GM23338 (cell line): ENCODE results near the gene GRM8. TPM values are rescaled to one million over a fixed set of nuclear protein-coding genes. Genes with fewer than 3 reads are reported as not detected.

ENCODE experiments used
- ATAC-seq: fragments of 200-7000 bp; cut with Tn5 transposase; 3 replicates; pipeline ENCODE4 v1.9.1; 2020
- DNase-seq: peaks from one replicate; pipeline ENCODE4 v3.0.0-alpha.2; 2015; ENCODE audit warnings: low spot score
- H2AFZ ChIP-seq: fragments of 200-600 bp; sonication (generic); 2 replicates; pipeline ENCODE4 v1.8.0; 2016; ENCODE audit warnings: antibody characterized with exemption, mild to moderate bottlenecking, moderate library complexity
- H3F3A ChIP-seq: fragments of 200-600 bp; sonication (generic); replicated peaks from 2 replicates; pipeline ENCODE4 v1.8.0; 2017; ENCODE audit warnings: antibody characterized with exemption, mixed run types, low read depth
- H3K27ac ChIP-seq: fragments of 200-600 bp; sonication (generic); 2 replicates; pipeline ENCODE4 v1.6.1; 2016; ENCODE audit warnings: low read depth
- H3K27me3 ChIP-seq: fragments of 200-600 bp; sonication (generic); 2 replicates; pipeline ENCODE4 v1.8.0; 2016; ENCODE audit warnings: mild to moderate bottlenecking, mixed run types, moderate library complexity; ENCODE audit not compliant: insufficient read depth
- H3K36me3 ChIP-seq: fragments of 200-600 bp; sonication (generic); 2 replicates; pipeline ENCODE4 v1.8.0; 2016; ENCODE audit warnings: mild to moderate bottlenecking; ENCODE audit not compliant: insufficient read depth
- H3K4me1 ChIP-seq: fragments of 200-600 bp; sonication (generic); 2 replicates; pipeline ENCODE4 v1.8.0; 2016; ENCODE audit warnings: mild to moderate bottlenecking, moderate library complexity; ENCODE audit not compliant: insufficient read depth
- H3K4me2 ChIP-seq: fragments of 200-600 bp; sonication (generic); 2 replicates; pipeline ENCODE4 v1.7.1; 2017; ENCODE audit warnings: mixed run types
- H3K4me3 ChIP-seq: fragments of 200-600 bp; sonication (generic); 2 replicates; pipeline ENCODE4 v1.6.1; 2016; ENCODE audit warnings: mixed run types
- H3K79me2 ChIP-seq: fragments of 200-600 bp; sonication (generic); replicated peaks from 2 replicates; pipeline ENCODE4 v1.8.0; 2017; ENCODE audit warnings: mild to moderate bottlenecking; ENCODE audit not compliant: insufficient read depth
- H3K9me2 ChIP-seq: fragments of 200-600 bp; sonication (generic); 2 replicates; pipeline ENCODE4 v1.8.0; 2017; ENCODE audit not compliant: insufficient read depth
- H4K20me1 ChIP-seq: fragments of 200-600 bp; sonication (generic); replicated peaks from 2 replicates; pipeline ENCODE4 v1.8.0; 2017; ENCODE audit warnings: mild to moderate bottlenecking; ENCODE audit not compliant: insufficient read depth
- H3K27ac Mint-ChIP-seq: 2 replicates; pipeline ENCODE4 v1.8.0; 2020; ENCODE audit warnings: inconsistent platforms, mild to moderate bottlenecking, moderate library complexity, mixed read lengths
- H3K27me3 Mint-ChIP-seq: 3 replicates; pipeline ENCODE4 v1.8.0; 2022; ENCODE audit warnings: low read depth, mild to moderate bottlenecking, moderate library complexity, mixed read lengths, inconsistent platforms; ENCODE audit not compliant: insufficient read depth, poor library complexity
- H3K36me3 Mint-ChIP-seq: 3 replicates; pipeline ENCODE4 v1.8.0; 2021; ENCODE audit warnings: low read depth, mild to moderate bottlenecking, inconsistent platforms, moderate library complexity, mixed read lengths
- H3K4me1 Mint-ChIP-seq: 3 replicates; pipeline ENCODE4 v1.8.0; 2020; ENCODE audit warnings: mild to moderate bottlenecking, inconsistent platforms, mixed read lengths
- H3K4me3 Mint-ChIP-seq: 3 replicates; pipeline ENCODE4 v1.8.0; 2021; ENCODE audit warnings: moderate library complexity, mild to moderate bottlenecking, inconsistent platforms, mixed read lengths
- H3K9me3 Mint-ChIP-seq: 3 replicates; pipeline ENCODE4 v1.8.0; 2020; ENCODE audit warnings: moderate library complexity, mild to moderate bottlenecking, inconsistent platforms, mixed read lengths
- CREB1 ChIP-seq: fragments of 250-450 bp; sonication (Bioruptor Pico); IDR thresholded peaks from 2 replicates; pipeline ENCODE4 v1.5.0; 2020; ENCODE audit warnings: low read depth, mild to moderate bottlenecking, moderate library complexity
- CTCF ChIP-seq, 2 experiments: fragments of 200-600 bp in 1 of 2; sonication (generic) in 1 of 2; conservative IDR thresholded peaks; 2 replicates each; pipeline versions ENCODE4 v1.5.1 to v1.6.1; 2016 to 2017; ENCODE audit warnings: antibody characterized with exemption in 2 of 2, low read depth in 2 of 2, mild to moderate bottlenecking in 2 of 2, moderate library complexity in 1 of 2
- ETS1 ChIP-seq: IDR thresholded peaks from 2 replicates; pipeline ENCODE4 v1.6.1; 2016; ENCODE audit warnings: antibody characterized with exemption
- EZH2 ChIP-seq: fragments of 200-600 bp; sonication (generic); IDR thresholded peaks from one replicate; pipeline ENCODE4 v1.8.0; 2017; ENCODE audit warnings: antibody characterized with exemption, mild to moderate bottlenecking, low read depth; ENCODE audit not compliant: unreplicated experiment
- EZH2phosphoT487 ChIP-seq: fragments of 200-600 bp; sonication (generic); IDR thresholded peaks from one replicate; pipeline ENCODE4 v1.8.1; 2018; ENCODE audit warnings: antibody characterized with exemption; ENCODE audit not compliant: unreplicated experiment
- JUNB ChIP-seq: IDR thresholded peaks from one replicate; pipeline ENCODE4 v1.6.1; 2016; ENCODE audit warnings: antibody characterized with exemption; ENCODE audit not compliant: unreplicated experiment
- NANOG ChIP-seq: IDR thresholded peaks from 2 replicates; pipeline ENCODE4 v1.6.1; 2016; ENCODE audit warnings: antibody characterized with exemption, borderline replicate concordance
- POLR2AphosphoS5 ChIP-seq: IDR thresholded peaks from 2 replicates; pipeline ENCODE4 v1.6.1; 2016; ENCODE audit warnings: antibody characterized with exemption, low read depth
- REST ChIP-seq: IDR thresholded peaks from one replicate; pipeline ENCODE4 v1.6.1; 2018; ENCODE audit warnings: antibody characterized with exemption; ENCODE audit not compliant: unreplicated experiment
- STAT1 ChIP-seq: IDR thresholded peaks from one replicate; pipeline ENCODE4 v1.6.1; 2016; ENCODE audit warnings: antibody characterized with exemption; ENCODE audit not compliant: unreplicated experiment
- ZNF114 ChIP-seq: fragments of 250-450 bp; sonication (Bioruptor Pico); IDR thresholded peaks from 2 replicates; pipeline ENCODE4 v1.5.0; 2020; ENCODE audit warnings: mild to moderate bottlenecking, moderate library complexity
- ZNF331 ChIP-seq: fragments of 250-450 bp; sonication (Bioruptor Pico); IDR thresholded peaks from 2 replicates; pipeline ENCODE4 v1.5.0; 2020; ENCODE audit warnings: low read depth, mild to moderate bottlenecking, moderate library complexity
- polyA plus RNA-seq: library from polyadenylated mRNA; unstranded; fragments of >200 nt; fragmentation: Nextera tagmentation; extraction: Ambion mirVana; gene quantifications from 2 replicates; pipeline ENCODE4 v1.2.1, GENCODE V29; 2016
- total RNA-seq: library from RNA; depleted of rRNA; stranded (reverse); fragments of >200 nt; shearing (Covaris generic); gene quantifications from 2 replicates; pipeline ENCODE4 v1.2.3, GENCODE V29; 2014

GRM8 gene
- total and polyA plus RNA-seq, 2 experiments from 2014 or later, result 1.9 to 6.6 TPM

- no peak for TF ChIP-seq STAT1
These were observed 751.1 kb downstream of the GRM8 start (continued) for GRCh38 chr7:126501617-126502016.

- ATAC-seq (no peak), DNase-seq (no peak)
- H3K36me3 Mint-ChIP-seq, result no peaks in the 10 kb centered on the region
- H3K27me3 Mint-ChIP-seq, result no peaks in the 10 kb centered on the region
- no peaks in the 10 kb centered on the region for H3K4me1 Mint-ChIP-seq
- H3K9me3 Mint-ChIP-seq, result no peaks in the 10 kb centered on the region
- Histone ChIP-seq H3K27ac (no peak overlapping the region), H3K27me3 (no peaks in the 10 kb centered on the region), H3F3A (no peaks in the 10 kb centered on the region), H3K4me3 (no peak overlapping the region), H3K79me2 (no peaks in the 10 kb centered on the region), H4K20me1 (no peaks in the 10 kb centered on the region), H3K9me2 (no peaks in the 10 kb centered on the region), H3K36me3 (no peaks in the 10 kb centered on the region), H3K4me1 (no peaks in the 10 kb centered on the region), H2AFZ (no peak overlapping the region), H3K4me2 (no peak overlapping the region)
- H3K4me3 Mint-ChIP-seq, result no peak overlapping the region
- no peak overlapping the region for H3K27ac Mint-ChIP-seq
- TF ChIP-seq NANOG (no peak), CREB1 (CRISPR knock-in tag) (no peak), JUNB (no peak), STAT1 (no peak)
These were observed 753.3 kb downstream of the GRM8 start for GRCh38 chr7:126499481-126499880.

- H2AFZ ChIP-seq, result no peak overlapping the region
- H3K36me3 Mint-ChIP-seq, result no peaks in the 10 kb centered on the region
- no peak overlapping the region for H3K4me3 Mint-ChIP-seq
- no peaks in the 10 kb centered on the region for H3K79me2 ChIP-seq
- no peak overlapping the region for H3K4me3 ChIP-seq
- H3K9me3 Mint-ChIP-seq, result no peaks in the 10 kb centered on the region
- H3K27ac Mint-ChIP-seq, result no peak overlapping the region
- no peaks in the 10 kb centered on the region; the same call in 2 of the 3 replicates for H3K4me1 Mint-ChIP-seq
- H3K4me1 ChIP-seq, result no peaks in the 10 kb centered on the region
- no peaks in the 10 kb centered on the region for H4K20me1 ChIP-seq
- no peaks in the 10 kb centered on the region for H3K9me2 ChIP-seq
- H3K27me3 Mint-ChIP-seq, result no peaks in the 10 kb centered on the region
- DNase-seq, result no peak
- no peak overlapping the region for H3K4me2 ChIP-seq
- no peak for ATAC-seq
- H3K36me3 ChIP-seq, result no peaks in the 10 kb centered on the region
- H3F3A ChIP-seq, result no peaks in the 10 kb centered on the region
- H3K27ac ChIP-seq, result no peak overlapping the region
- H3K27me3 ChIP-seq, result no peaks in the 10 kb centered on the region
- TF ChIP-seq JUNB (no peak), NANOG (no peak), CTCF (conservative IDR thresholded peaks at IDR 0.05; ENCODE audit: low read depth in 2 of 2) (no peak), ZNF114 (CRISPR knock-in tag) (no peak), EZH2phosphoT487 (no peak), CREB1 (CRISPR knock-in tag) (no peak), POLR2AphosphoS5 (no peak), STAT1 (no peak), ETS1 (no peak), REST (no peak), ZNF331 (CRISPR knock-in tag) (no peak), EZH2 (no peak)
These were observed 757.0 kb downstream of the GRM8 start for GRCh38 chr7:126495733-126496132.
